Right lobe of liver (tissue), 6 donors: ENCODE data around the gene GSTA2. TPM values are rescaled to one million over a fixed set of nuclear protein-coding genes. Genes with fewer than 3 reads are reported as not detected.
A peak's percentile ranks its signal among the peaks of the same experiment; 100 is the strongest.
"Not testable (repeated sequence)": the region's sequence is repeated elsewhere in the genome, so short reads cannot be mapped to it uniquely, and the experiment has no call there.

Experiments
- ATAC-seq, 4 donors: fragments of 200-7000 bp; cut with Tn5 transposase; one replicate each; pipeline ENCODE4 v1.9.1; 2020; ENCODE audit warnings: mild to moderate bottlenecking in 4 of 4, moderate library complexity in 4 of 4
- DNase-seq, 3 donors: peaks; one replicate each; pipeline ENCODE4 v3.0.0-alpha.2; 2020
- H3K27ac ChIP-seq, 3 donors: fragments of 200-600 bp; one replicate each; pipeline ENCODE4 v1.8.0; 2022
- H3K27me3 ChIP-seq, 2 donors: fragments of 200-600 bp; one replicate each; pipeline ENCODE4 v1.8.0; 2022
- H3K36me3 ChIP-seq, 4 donors: fragments of 200-600 bp; sonication (generic) in 1 of 4; one replicate each; pipeline versions ENCODE4 v1.5.1 to v1.8.0; 2017 to 2022; ENCODE audit warnings: control low read depth in 1 of 4
- H3K4me1 ChIP-seq, 4 donors: fragments of 200-600 bp; sonication (generic) in 1 of 4; one replicate each; pipeline versions ENCODE4 v1.5.1 to v1.8.0; 2017 to 2022; ENCODE audit warnings: control low read depth in 1 of 4
- H3K4me3 ChIP-seq, 3 donors: fragments of 200-600 bp; one replicate each; pipeline ENCODE4 v1.8.0; 2022
- H3K9me3 ChIP-seq, 4 donors: fragments of 200-600 bp; sonication (generic) in 1 of 4; one replicate each; pipeline versions ENCODE4 v1.5.1 to v1.8.0; 2017 to 2022; ENCODE audit warnings: control low read depth in 1 of 4
- POLR2A ChIP-seq: fragments of 450-650 bp; IDR thresholded peaks from one replicate; pipeline ENCODE4 v1.6.1; 2017; ENCODE audit warnings: antibody characterized with exemption, mild to moderate bottlenecking
- WGBS: methylation state at CpG from one replicate; pipeline ENCODE4 v1.1.6; 2018; ENCODE audit warnings: low coverage, low lambda C conversion rate; ENCODE audit not compliant: insufficient coverage; ENCODE audit errors: missing lambda C conversion rate; 5-methylcytosine and 5-hydroxymethylcytosine counted together
- intact Hi-C, 2 donors: fragments of 100-400 bp; cut with DNase I; formaldehyde crosslinking; loops; one replicate each; pipeline versions ENCODE4 v1.11.2 to v1.14.1; 2022
- long read RNA-seq: library from polyadenylated mRNA; unstranded; transcript quantifications from one replicate; pipeline ENCODE4 v2.0.0, GENCODE V29; 2019
- total RNA-seq, 6 experiments: library from RNA; depleted of rRNA in 2 of 6; stranded (reverse); fragments of >200 nt in 2 of 6; fragmentation: NEBNext Ultra II Directional in 3 of 6; extraction: Animal tissue kit (Norgen Biotek cat#: 25700) in 3 of 6; gene quantifications; one replicate each; pipeline versions ENCODE4 v1.1.0 to v1.2.4, GENCODE V29; 2016 to 2023
- TF ChIP-seq, protein P1 (sequence below), 4 donors: fragments of 200-600 bp in 3 of 4; fragments of 450-650 bp in 1 of 4; IDR thresholded peaks; one replicate each; pipeline versions ENCODE4 v1.5.1 to v1.8.0; 2016 to 2022; ENCODE audit warnings: antibody characterized with exemption in 4 of 4, mild to moderate bottlenecking in 2 of 4
- donor health status: DM: no; HTN: yes; CAD: no.
- donor health status: DM: no; HTN: no; CAD: no.
- donor health status: DM: no; HTN: no; CAD: no.
- donor health status: DM: no; HTN: yes; CAD: no.
- donor health status: DM: no; HTN: yes; CAD: no.

GSTA2 gene
- total RNA-seq: 100 to 1,000 TPM in 1 of 6 experiments, 10 to 100 TPM in 3, 1 to 10 TPM in 2; 7.6 to 177 (median 54.4) TPM
- long read RNA-seq, transcript GSTA2-201 (7 exons, 1,313 nt): major isoform, 60 of 78 reads
- long read RNA-seq, partial matches to known transcripts: 17 of 78 reads
- long read RNA-seq, other reads (novel, unspliced or antisense): 1 of 78 reads

DNA sequence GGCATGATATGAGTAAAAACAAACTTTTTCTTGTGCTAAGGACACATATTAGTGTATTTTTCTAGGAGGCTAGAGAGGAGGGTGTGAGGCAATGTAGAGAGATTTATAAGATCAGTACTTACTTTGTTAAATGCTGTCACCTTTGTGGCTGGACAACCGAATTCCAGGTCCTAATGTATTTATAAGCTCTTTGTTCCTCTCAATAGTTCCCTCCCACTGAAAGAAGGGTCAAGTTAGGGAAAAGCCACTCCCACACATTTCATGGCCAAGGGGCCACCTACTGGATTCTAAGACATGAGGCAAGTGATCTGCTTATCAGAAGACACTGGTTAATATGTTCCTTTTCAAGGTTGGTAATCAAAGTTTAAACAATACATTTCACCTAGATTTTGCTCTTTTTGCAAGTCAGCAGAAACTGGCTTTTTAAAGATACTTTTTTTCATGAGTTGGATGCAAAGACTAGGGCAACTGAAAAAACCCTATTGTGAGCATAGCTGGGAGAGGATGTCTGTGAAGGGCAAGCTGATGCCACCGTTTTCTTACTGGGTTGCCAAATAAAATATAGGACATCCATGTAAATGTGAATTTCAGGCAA is at the start of gene GSTA2:
Gene GSTA2, minus strand, starts transcription at position 154 of the 595 bp plus-strand sequence. CDS start 5,528 bp downstream, outside the sequence.
- WGBS: 37% methylated on average over 2 of the region's 2 CpGs

DNA sequence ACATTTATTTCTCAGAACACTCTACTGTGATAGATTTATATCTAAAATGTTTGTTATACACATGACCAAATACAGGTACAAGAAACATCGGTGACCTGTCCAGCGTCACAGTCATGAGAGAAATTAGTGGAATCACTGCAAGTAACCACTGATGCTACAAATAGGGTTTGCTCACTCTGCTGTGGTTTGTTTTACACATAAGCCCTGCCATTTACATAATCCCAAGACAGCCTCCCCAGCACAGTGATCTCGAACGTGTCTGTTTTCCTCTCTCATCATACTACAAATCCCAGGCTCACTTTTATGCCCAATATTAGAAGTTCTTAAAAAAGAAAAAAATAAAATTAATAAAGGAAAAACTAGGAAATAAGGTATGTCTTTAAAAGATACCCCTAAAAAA is 46.5 kb upstream of the GSTA2 start:
- DNase-seq, H3K9me3 ChIP-seq, H3K27me3 ChIP-seq, intact Hi-C loops, H3K4me3 ChIP-seq, H3K4me1 ChIP-seq, H3K36me3 ChIP-seq, ATAC-seq, H3K27ac ChIP-seq: not testable (repeated sequence)
- 80% methylated on average over 4 of the region's 4 CpGs for WGBS

More for the DNA sequence above, at the start of gene GSTA2:
- Histone ChIP-seq H3K27ac (peak within 1 kb of the TSS in 1 of 3 donors; percentile 9), H3K4me3 (peak within 1 kb of the TSS in 1 of 3 donors; percentile 20)
- DNase-seq, H3K9me3 ChIP-seq, intact Hi-C loops, H3K27me3 ChIP-seq, H3K4me1 ChIP-seq, H3K36me3 ChIP-seq: not testable (repeated sequence)
- TF ChIP-seq, protein P1, sequence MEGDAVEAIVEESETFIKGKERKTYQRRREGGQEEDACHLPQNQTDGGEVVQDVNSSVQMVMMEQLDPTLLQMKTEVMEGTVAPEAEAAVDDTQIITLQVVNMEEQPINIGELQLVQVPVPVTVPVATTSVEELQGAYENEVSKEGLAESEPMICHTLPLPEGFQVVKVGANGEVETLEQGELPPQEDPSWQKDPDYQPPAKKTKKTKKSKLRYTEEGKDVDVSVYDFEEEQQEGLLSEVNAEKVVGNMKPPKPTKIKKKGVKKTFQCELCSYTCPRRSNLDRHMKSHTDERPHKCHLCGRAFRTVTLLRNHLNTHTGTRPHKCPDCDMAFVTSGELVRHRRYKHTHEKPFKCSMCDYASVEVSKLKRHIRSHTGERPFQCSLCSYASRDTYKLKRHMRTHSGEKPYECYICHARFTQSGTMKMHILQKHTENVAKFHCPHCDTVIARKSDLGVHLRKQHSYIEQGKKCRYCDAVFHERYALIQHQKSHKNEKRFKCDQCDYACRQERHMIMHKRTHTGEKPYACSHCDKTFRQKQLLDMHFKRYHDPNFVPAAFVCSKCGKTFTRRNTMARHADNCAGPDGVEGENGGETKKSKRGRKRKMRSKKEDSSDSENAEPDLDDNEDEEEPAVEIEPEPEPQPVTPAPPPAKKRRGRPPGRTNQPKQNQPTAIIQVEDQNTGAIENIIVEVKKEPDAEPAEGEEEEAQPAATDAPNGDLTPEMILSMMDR (IDR thresholded peaks at IDR 0.05): peak in 1 of 4 donors; percentile 6
- ATAC-seq: peak; percentile 37 to 86 (median 67)

GRCh38 chr6:52808660-52809059 is 45.4 kb upstream of the GSTA2 start:
- WGBS: 93% methylated on average over 5 of the region's 5 CpGs
- no peak overlapping the region for H3K4me3 ChIP-seq
- no peak overlapping the region for H3K27ac ChIP-seq
- H3K4me1 ChIP-seq: peaks cover 0 to 7% (median 0%) of the 10 kb centered on the region in 4 donors
- no peaks in the 10 kb centered on the region for H3K9me3 ChIP-seq
- TF ChIP-seq, protein P1 (IDR thresholded peaks at IDR 0.05): no peak
- DNase-seq (no peak), ATAC-seq (no peak)
- no peaks in the 10 kb centered on the region for H3K27me3 ChIP-seq
- H3K36me3 ChIP-seq: no peaks in the 10 kb centered on the region
- intact Hi-C loops: no loop called here

- H3K27me3 ChIP-seq, H3K9me3 ChIP-seq, H3K4me1 ChIP-seq, intact Hi-C loops, DNase-seq: not testable (repeated sequence)
- peak; percentile 15 to 70 (median 31) for ATAC-seq
- Histone ChIP-seq H3K27ac (peak within 1 kb of the TSS in 2 of 3 donors; percentile 47 to 74), H3K4me3 (peak within 1 kb of the TSS in 2 of 3 donors; percentile 44 to 64), H3K36me3 (peaks cover 0 to 16% (median 0%) of the 10 kb centered on the region in 4 donors)
- WGBS: 16% methylated on average over 5 of the region's 5 CpGs
These were observed 40.5 kb upstream of the GSTA2 start, which contains the start of gene GSTA1 for GRCh38 chr6:52803668-52804255. Gene GSTA1, minus strand, starts transcription at chr6:52803816. Its CDS starts 4,549 bp downstream, at chr6:52799267.

DNA sequence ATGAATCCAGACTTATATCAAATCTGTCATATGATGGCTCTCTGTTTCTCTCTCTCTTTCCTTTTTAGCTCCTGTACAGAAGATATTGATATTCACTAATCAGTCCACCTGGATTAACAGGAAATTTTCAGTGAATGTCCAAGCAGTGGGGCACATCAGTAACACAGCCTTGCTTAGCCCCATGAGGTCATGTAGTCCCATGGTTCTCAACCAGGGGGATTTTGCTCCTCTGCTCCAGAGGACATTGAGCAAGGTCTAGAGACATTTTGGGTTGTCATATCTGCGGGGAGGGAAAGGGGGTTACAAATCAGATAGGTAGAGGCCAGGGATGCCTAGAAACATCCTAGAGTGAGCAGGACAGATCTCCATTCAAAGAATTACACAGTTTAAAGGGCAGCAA is 39.5 kb upstream of the GSTA2 start:
- TF ChIP-seq, protein P1 (IDR thresholded peaks at IDR 0.05): no peak
- TF ChIP-seq POLR2A: no peak
- H3K4me1 ChIP-seq: peaks cover 0 to 8% (median 0%) of the 10 kb centered on the region in 4 donors
- ATAC-seq (peak; percentile 19 to 73 (median 61)), DNase-seq (no peak)
- 20% methylated on average over 1 of the region's 1 CpG for WGBS
- intact Hi-C loops: no loop called here
- H3K36me3 ChIP-seq: peaks cover 0 to 17% (median 0%) of the 10 kb centered on the region in 4 donors
- no peaks in the 10 kb centered on the region for H3K9me3 ChIP-seq
- peak overlapping the region in 2 of 3 donors; percentile 44 to 64 for H3K4me3 ChIP-seq
- peak overlapping the region in 2 of 3 donors; percentile 47 to 74 for H3K27ac ChIP-seq
- no peaks in the 10 kb centered on the region for H3K27me3 ChIP-seq
